MM.1S (cell line): ENCODE data around the gene HM13.

Source experiments
- DNase-seq: peaks from one replicate; pipeline ENCODE4 v3.0.0-alpha.2; 2015
- H2AFZ ChIP-seq: fragments of 300-600 bp; sonication (generic); 2 replicates; pipeline ENCODE4 v1.6.0; 2016; ENCODE audit warnings: antibody characterized with exemption, low read length
- H3F3A ChIP-seq: fragments of 300-600 bp; sonication (generic); 2 replicates; pipeline ENCODE4 v1.6.1; 2016; ENCODE audit warnings: mild to moderate bottlenecking, antibody characterized with exemption, low read length, moderate library complexity, mixed read lengths; ENCODE audit not compliant: insufficient read depth
- H3K27ac ChIP-seq: fragments of 300-600 bp; sonication (generic); 2 replicates; pipeline ENCODE4 v1.5.1; 2016; ENCODE audit warnings: mild to moderate bottlenecking, low read length
- H3K27me3 ChIP-seq: fragments of 300-600 bp; sonication (generic); replicated peaks from 2 replicates; pipeline ENCODE4 v1.6.0; 2016; ENCODE audit warnings: low read length; ENCODE audit not compliant: insufficient read depth
- H3K36me3 ChIP-seq: fragments of 300-600 bp; sonication (generic); replicated peaks from 2 replicates; pipeline ENCODE4 v1.6.1; 2016; ENCODE audit warnings: mild to moderate bottlenecking, low read length, mixed read lengths; ENCODE audit not compliant: insufficient read depth
- H3K4me1 ChIP-seq: fragments of 300-600 bp; sonication (generic); 2 replicates; pipeline ENCODE4 v1.6.1; 2016; ENCODE audit warnings: low read length, mixed read lengths
- H3K4me2 ChIP-seq: fragments of 300-600 bp; sonication (generic); 2 replicates; pipeline ENCODE4 v1.6.0; 2016; ENCODE audit warnings: low read depth, low read length
- H3K4me3 ChIP-seq: fragments of 300-600 bp; sonication (generic); 2 replicates; pipeline ENCODE4 v1.5.1; 2016; ENCODE audit warnings: low read length, mixed read lengths
- H3K79me2 ChIP-seq: fragments of 300-600 bp; sonication (generic); 2 replicates; pipeline ENCODE4 v1.6.1; 2016; ENCODE audit warnings: mixed run types, low read length, mixed read lengths
- H3K9ac ChIP-seq: fragments of 300-600 bp; sonication (generic); 2 replicates; pipeline ENCODE4 v1.6.1; 2016; ENCODE audit warnings: low read length, mixed read lengths
- H3K9me2 ChIP-seq: fragments of 300-600 bp; sonication (generic); replicated peaks from 2 replicates; pipeline ENCODE4 v1.6.1; 2016; ENCODE audit warnings: mild to moderate bottlenecking, low read length, mixed read lengths; ENCODE audit not compliant: insufficient read depth
- H3K9me3 ChIP-seq: fragments of 300-600 bp; sonication (generic); replicated peaks from 2 replicates; pipeline ENCODE4 v1.6.1; 2016; ENCODE audit warnings: mild to moderate bottlenecking, low read length, mixed read lengths; ENCODE audit not compliant: insufficient read depth
- H4K20me1 ChIP-seq: fragments of 300-600 bp; sonication (generic); 2 replicates; pipeline ENCODE4 v1.6.1; 2016; ENCODE audit warnings: mild to moderate bottlenecking, low read length, moderate library complexity, mixed read lengths; ENCODE audit not compliant: insufficient read depth
- EZH2 ChIP-seq: fragments of 300-600 bp; sonication (generic); optimal IDR thresholded peaks from 2 replicates; pipeline ENCODE3; 2017; ENCODE audit warnings: low read depth, mild to moderate bottlenecking, antibody characterized with exemption, low read length, mixed read lengths
- EZH2phosphoT487 ChIP-seq: fragments of 300-600 bp; sonication (generic); IDR thresholded peaks from 2 replicates; pipeline ENCODE4 v1.6.1; 2018; ENCODE audit warnings: antibody characterized with exemption, low read length
- TF ChIP-seq, protein P1 (sequence below): fragments of 300-600 bp; sonication (generic); IDR thresholded peaks from 2 replicates; pipeline ENCODE4 v1.5.1; 2016; ENCODE audit warnings: antibody characterized with exemption, low read length, mixed read lengths

Gene HM13

GRCh38 chr20:31581391-31581790 lies 67.1 kb downstream of the HM13 start:
- Histone ChIP-seq H3K9me2 (no peaks in the 10 kb centered on the region), H3K36me3 (no peaks in the 10 kb centered on the region), H3K9me3 (no peaks in the 10 kb centered on the region), H4K20me1 (no peaks in the 10 kb centered on the region), H3K79me2 (no peaks in the 10 kb centered on the region), H3F3A (no peaks in the 10 kb centered on the region), H3K9ac (no peak overlapping the region), H3K27me3 (no peaks in the 10 kb centered on the region), H3K4me2 (no peak overlapping the region), H2AFZ (no peak overlapping the region), H3K4me3 (no peak overlapping the region), H3K4me1 (no peaks in the 10 kb centered on the region), H3K27ac (no peak overlapping the region)
- TF ChIP-seq, protein P1, sequence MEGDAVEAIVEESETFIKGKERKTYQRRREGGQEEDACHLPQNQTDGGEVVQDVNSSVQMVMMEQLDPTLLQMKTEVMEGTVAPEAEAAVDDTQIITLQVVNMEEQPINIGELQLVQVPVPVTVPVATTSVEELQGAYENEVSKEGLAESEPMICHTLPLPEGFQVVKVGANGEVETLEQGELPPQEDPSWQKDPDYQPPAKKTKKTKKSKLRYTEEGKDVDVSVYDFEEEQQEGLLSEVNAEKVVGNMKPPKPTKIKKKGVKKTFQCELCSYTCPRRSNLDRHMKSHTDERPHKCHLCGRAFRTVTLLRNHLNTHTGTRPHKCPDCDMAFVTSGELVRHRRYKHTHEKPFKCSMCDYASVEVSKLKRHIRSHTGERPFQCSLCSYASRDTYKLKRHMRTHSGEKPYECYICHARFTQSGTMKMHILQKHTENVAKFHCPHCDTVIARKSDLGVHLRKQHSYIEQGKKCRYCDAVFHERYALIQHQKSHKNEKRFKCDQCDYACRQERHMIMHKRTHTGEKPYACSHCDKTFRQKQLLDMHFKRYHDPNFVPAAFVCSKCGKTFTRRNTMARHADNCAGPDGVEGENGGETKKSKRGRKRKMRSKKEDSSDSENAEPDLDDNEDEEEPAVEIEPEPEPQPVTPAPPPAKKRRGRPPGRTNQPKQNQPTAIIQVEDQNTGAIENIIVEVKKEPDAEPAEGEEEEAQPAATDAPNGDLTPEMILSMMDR: no peak
- no peak for TF ChIP-seq EZH2phosphoT487
- TF ChIP-seq EZH2: no peak
- no peak for DNase-seq

DNA sequence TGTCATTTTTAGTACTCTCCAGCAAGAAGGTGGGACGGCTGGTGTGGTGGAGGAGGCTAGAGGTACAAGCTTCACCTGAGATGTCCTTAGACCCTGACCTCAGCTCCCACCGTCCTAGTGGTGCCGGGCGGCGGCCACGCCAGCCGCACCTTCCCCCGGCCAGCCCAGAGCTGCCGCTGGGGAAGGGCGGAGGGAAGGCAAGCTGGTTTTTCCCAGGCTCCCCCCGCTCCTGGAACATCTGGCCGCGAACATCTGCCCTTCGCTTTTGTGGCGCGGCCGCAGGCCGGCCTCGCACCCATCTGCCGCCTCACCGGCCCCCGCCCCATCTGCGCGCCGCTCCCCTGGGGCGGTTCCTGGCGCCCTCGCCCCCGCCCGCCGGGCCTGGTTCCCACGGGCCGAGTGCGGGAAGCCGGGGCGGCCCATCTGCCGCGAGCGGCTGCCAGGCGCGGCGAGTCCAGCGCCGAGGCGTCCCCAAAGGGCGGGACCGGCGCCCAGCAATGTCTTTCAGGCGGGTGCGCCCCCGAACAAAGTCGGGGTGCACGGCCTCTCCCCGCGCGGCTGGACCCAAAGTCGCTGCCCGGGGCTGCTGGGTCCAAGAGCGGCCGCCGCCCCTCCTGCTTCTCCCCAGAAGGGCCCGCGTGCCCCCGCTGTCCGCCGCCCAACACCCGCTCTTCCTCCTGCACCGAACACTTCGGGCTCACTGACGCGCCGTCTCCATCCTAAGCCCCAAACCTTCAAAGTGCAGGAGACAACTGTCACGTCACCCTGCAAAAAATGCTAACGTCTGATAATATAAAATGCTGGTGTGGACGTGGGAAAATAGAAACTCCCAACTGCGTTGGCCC lies 73.5 kb downstream of the HM13 start:
- Histone ChIP-seq H3K4me1 (no peaks in the 10 kb centered on the region), H3K79me2 (no peaks in the 10 kb centered on the region), H3K9ac (no peak overlapping the region), H3K9me2 (no peaks in the 10 kb centered on the region), H3K27me3 (peaks cover 5% of the 10 kb centered on the region; the same call in 1 of the 2 replicates), H2AFZ (no peak overlapping the region), H3F3A (no peaks in the 10 kb centered on the region), H3K4me3 (peak overlapping the region; percentile 33; the same call in 1 of the 2 replicates), H3K4me2 (peak overlapping the region; percentile 72), H3K9me3 (no peaks in the 10 kb centered on the region), H3K27ac (no peak overlapping the region), H3K36me3 (no peaks in the 10 kb centered on the region), H4K20me1 (no peaks in the 10 kb centered on the region)
- TF ChIP-seq EZH2phosphoT487 (no peak), EZH2 (no peak)
- TF ChIP-seq, protein P1: no peak
- no peak for DNase-seq

- DNase-seq: no peak
- Histone ChIP-seq H3K4me3 (no peak overlapping the region), H3K36me3 (no peaks in the 10 kb centered on the region), H4K20me1 (no peaks in the 10 kb centered on the region), H3F3A (no peaks in the 10 kb centered on the region), H3K4me2 (no peak overlapping the region), H3K27ac (no peak overlapping the region), H3K9me3 (no peaks in the 10 kb centered on the region), H3K27me3 (peaks cover 5% of the 10 kb centered on the region; the same call in 1 of the 2 replicates), H3K4me1 (no peaks in the 10 kb centered on the region), H2AFZ (no peak overlapping the region), H3K79me2 (no peaks in the 10 kb centered on the region), H3K9ac (no peak overlapping the region), H3K9me2 (no peaks in the 10 kb centered on the region)
- no peak for TF ChIP-seq EZH2
- TF ChIP-seq EZH2phosphoT487: no peak
Measured at GRCh38 chr20:31590717-31591225, 76.5 kb downstream of the HM13 start.
